Activated naive CD8-positive, alpha-beta T cell treated with anti-CD3 and anti-CD28 coated beads for 36 hours (primary cell): Measurements from ENCODE around the gene NUDT13. TPM values are rescaled to one million over a fixed set of nuclear protein-coding genes. Genes with fewer than 3 reads are reported as not detected.

Source experiments
- DNase-seq: peaks from one replicate; pipeline ENCODE4 v3.0.0; 2021
- H3K27ac Mint-ChIP-seq: one replicate; pipeline ENCODE4 v1.8.0; 2022; ENCODE audit warnings: mild to moderate bottlenecking, moderate library complexity, mixed read lengths
- H3K27me3 Mint-ChIP-seq: one replicate; pipeline ENCODE4 v1.8.0; 2022; ENCODE audit warnings: mild to moderate bottlenecking, mixed read lengths
- H3K36me3 Mint-ChIP-seq: one replicate; pipeline ENCODE4 v1.8.0; 2021; ENCODE audit warnings: mild to moderate bottlenecking, mixed read lengths
- H3K4me1 Mint-ChIP-seq: one replicate; pipeline ENCODE4 v1.8.0; 2021; ENCODE audit warnings: mixed read lengths
- H3K4me3 Mint-ChIP-seq: one replicate; pipeline ENCODE4 v1.8.0; 2022; ENCODE audit warnings: mild to moderate bottlenecking, moderate library complexity, mixed read lengths
- H3K9me3 Mint-ChIP-seq: one replicate; pipeline ENCODE4 v1.8.0; 2022; ENCODE audit warnings: mixed read lengths
- total RNA-seq, 2 experiments: library from RNA; stranded (reverse); gene quantifications; one replicate each; pipeline ENCODE4 v1.2.3, GENCODE V29; 2021

NUDT13 gene
- total RNA-seq, 2 experiments from 2014 or later = 1.2 to 1.4 TPM

- Mint-ChIP-seq H3K27ac (peak overlapping the region; percentile 99), H3K27me3 (no peaks in the 10 kb centered on the region), H3K36me3 (peaks cover 31% of the 10 kb centered on the region), H3K9me3 (no peaks in the 10 kb centered on the region), H3K4me1 (peaks cover 38% of the 10 kb centered on the region), H3K4me3 (peak overlapping the region; percentile 100)
- no peak for DNase-seq
Observed at GRCh38 chr10:73166972-73167371, 56.7 kb downstream of the NUDT13 start.

GRCh38 chr10:73167458-73167782 lies 57.2 kb downstream of the NUDT13 start:
- Mint-ChIP-seq H3K4me1 (peaks cover 35% of the 10 kb centered on the region), H3K4me3 (peak overlapping the region; percentile 100), H3K27ac (peak overlapping the region; percentile 99), H3K36me3 (peaks cover 28% of the 10 kb centered on the region), H3K27me3 (no peaks in the 10 kb centered on the region), H3K9me3 (no peaks in the 10 kb centered on the region)
- DNase-seq = no peak

- H3K4me3 Mint-ChIP-seq = peak within 1 kb of the TSS; percentile 100
- DNase-seq = peak; percentile 94
- peaks cover 27% of the 10 kb centered on the region for H3K36me3 Mint-ChIP-seq
- H3K27ac Mint-ChIP-seq = peak within 1 kb of the TSS; percentile 99
- no peaks in the 10 kb centered on the region for H3K9me3 Mint-ChIP-seq
- peaks cover 33% of the 10 kb centered on the region for H3K4me1 Mint-ChIP-seq
- H3K27me3 Mint-ChIP-seq = no peaks in the 10 kb centered on the region
Observed at GRCh38 chr10:73167783-73168464, 57.7 kb downstream of the NUDT13 start, which contains the start of the genes ECD and FAM149B1. Gene ECD (minus strand): TSS chr10:73168008. CDS start chr10:73163937, 4,071 bp downstream. Gene FAM149B1 (plus strand): TSS chr10:73168119. CDS start chr10:73168340, 221 bp downstream.

- H3K9me3 Mint-ChIP-seq = no peaks in the 10 kb centered on the region
- H3K4me1 Mint-ChIP-seq = peaks cover 33% of the 10 kb centered on the region
Observed at GRCh38 chr10:73168465-73168803, 58.2 kb downstream of the NUDT13 start.

GRCh38 chr10:73169320-73169719 lies 59.1 kb downstream of the NUDT13 start:
- peaks cover 28% of the 10 kb centered on the region for H3K4me1 Mint-ChIP-seq
- no peaks in the 10 kb centered on the region for H3K27me3 Mint-ChIP-seq
- DNase-seq = no peak
- H3K27ac Mint-ChIP-seq = no peak overlapping the region
- H3K4me3 Mint-ChIP-seq = peak overlapping the region; percentile 100
- H3K9me3 Mint-ChIP-seq = no peaks in the 10 kb centered on the region
- peaks cover 22% of the 10 kb centered on the region for H3K36me3 Mint-ChIP-seq

More at GRCh38 chr10:73168465-73168803, 58.2 kb downstream of the NUDT13 start:
- Mint-ChIP-seq H3K4me3 (peak overlapping the region; percentile 100), H3K27me3 (no peaks in the 10 kb centered on the region), H3K27ac (peak overlapping the region; percentile 86), H3K36me3 (peaks cover 26% of the 10 kb centered on the region)
- DNase-seq = no peak

- DNase-seq = no peak
- Mint-ChIP-seq H3K4me3 (no peak overlapping the region), H3K36me3 (peaks cover 3% of the 10 kb centered on the region), H3K27me3 (no peaks in the 10 kb centered on the region), H3K4me1 (peaks cover 8% of the 10 kb centered on the region), H3K9me3 (no peaks in the 10 kb centered on the region), H3K27ac (no peak overlapping the region)
Observed at GRCh38 chr10:73172867-73173266, 62.6 kb downstream of the NUDT13 start.

- DNase-seq = no peak
- no peak overlapping the region for H3K27ac Mint-ChIP-seq
- H3K36me3 Mint-ChIP-seq = peaks cover 5% of the 10 kb centered on the region
- peaks cover 4% of the 10 kb centered on the region for H3K4me1 Mint-ChIP-seq
- no peaks in the 10 kb centered on the region for H3K27me3 Mint-ChIP-seq
- H3K9me3 Mint-ChIP-seq = no peaks in the 10 kb centered on the region
- H3K4me3 Mint-ChIP-seq = no peak overlapping the region
Observed at GRCh38 chr10:73174148-73174925, 64.1 kb downstream of the NUDT13 start.

Other genes with a start within 250 kb of the NUDT13 start
- gene OIT3, start 216.7 kb upstream of the NUDT13 start, total RNA-seq = not detected
- not detected for gene PLA2G12B, start 155.6 kb upstream of the NUDT13 start, total RNA-seq
- gene P4HA1, start 13.6 kb upstream of the NUDT13 start, total RNA-seq = 10 to 100 TPM; 44.5 to 45.4 TPM
- 10 to 100 TPM; 39.2 to 39.8 TPM for gene ECD, start 57.6 kb downstream of the NUDT13 start, total RNA-seq
- gene FAM149B1, start 57.7 kb downstream of the NUDT13 start, total RNA-seq = 10 to 100 TPM; 11.1 to 12.6 TPM
- 10 to 100 TPM; 65.0 to 65.5 TPM for gene DNAJC9, start 136.8 kb downstream of the NUDT13 start, total RNA-seq
- 100 to 1,000 TPM; 143 to 155 TPM for gene MRPS16, start 142.2 kb downstream of the NUDT13 start, total RNA-seq
- under 1 TPM; 0.58 to 0.60 TPM for gene CFAP70, start 248.4 kb downstream of the NUDT13 start, total RNA-seq